HAP-1 (cell line): Measurements from ENCODE around the gene FAM107B.

Source experiments
- DNase-seq, 2 experiments: peaks; one replicate each; pipeline ENCODE4 v3.0.0-alpha.2; 2016 to 2020; ENCODE audit warnings: low spot score in 2 of 2
- H3K27me3 ChIP-seq: fragments of 250-450 bp; sonication (Bioruptor Pico); 2 replicates; pipeline ENCODE4 v1.5.1; 2020; ENCODE audit warnings: low read depth, mild to moderate bottlenecking, moderate library complexity
- H3K36me3 ChIP-seq: fragments of 250-450 bp; sonication (Bioruptor Pico); replicated peaks from 2 replicates; pipeline ENCODE4 v1.5.1; 2020; ENCODE audit warnings: mild to moderate bottlenecking
- H3K4me1 ChIP-seq: fragments of 250-450 bp; sonication (Bioruptor Pico); 2 replicates; pipeline ENCODE4 v1.5.1; 2020; ENCODE audit warnings: mild to moderate bottlenecking
- H3K4me3 ChIP-seq: fragments of 250-450 bp; sonication (Bioruptor Pico); 2 replicates; pipeline ENCODE4 v1.5.1; 2020; ENCODE audit warnings: mild to moderate bottlenecking, moderate library complexity
- H3K9me3 ChIP-seq: fragments of 250-450 bp; sonication (Bioruptor Pico); 2 replicates; pipeline ENCODE4 v1.5.1; 2020; ENCODE audit warnings: mild to moderate bottlenecking, moderate library complexity
- in situ Hi-C: fragments of 300-500 bp; cut with MboI; formaldehyde crosslinking; loops from 3 replicates; pipeline ENCODE4 v1.14.3; 2020; ENCODE audit warnings: low sequenced_read_pairs, inconsistent platforms, mixed read lengths

The FAM107B gene

DNA sequence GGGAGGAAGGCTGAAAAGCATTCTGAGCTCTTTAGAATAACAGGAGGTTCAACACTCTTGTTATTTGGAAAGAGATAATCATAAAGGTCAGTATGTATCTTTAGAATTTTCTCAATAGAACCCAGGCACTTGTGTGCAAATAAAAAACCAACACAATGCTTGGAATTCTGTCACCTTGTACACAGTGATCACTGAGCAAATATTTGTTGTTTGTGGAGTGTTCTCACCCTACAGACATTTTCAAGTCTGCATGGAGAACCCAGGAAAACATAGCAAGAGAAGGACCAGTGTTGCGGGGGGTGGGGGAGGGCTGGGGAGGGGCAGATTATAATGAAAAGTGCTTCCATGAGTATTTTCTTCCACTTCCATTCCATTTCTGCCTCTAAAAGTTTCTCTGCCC, 87.4 kb downstream of the FAM107B start:
- DNase-seq = no peak
- in situ Hi-C loops = no loop called here
- no peaks in the 10 kb centered on the region for H3K9me3 ChIP-seq
- H3K27me3 ChIP-seq = no peaks in the 10 kb centered on the region
- no peaks in the 10 kb centered on the region for H3K36me3 ChIP-seq
- H3K4me1 ChIP-seq = no peaks in the 10 kb centered on the region
- no peak overlapping the region for H3K4me3 ChIP-seq

DNA sequence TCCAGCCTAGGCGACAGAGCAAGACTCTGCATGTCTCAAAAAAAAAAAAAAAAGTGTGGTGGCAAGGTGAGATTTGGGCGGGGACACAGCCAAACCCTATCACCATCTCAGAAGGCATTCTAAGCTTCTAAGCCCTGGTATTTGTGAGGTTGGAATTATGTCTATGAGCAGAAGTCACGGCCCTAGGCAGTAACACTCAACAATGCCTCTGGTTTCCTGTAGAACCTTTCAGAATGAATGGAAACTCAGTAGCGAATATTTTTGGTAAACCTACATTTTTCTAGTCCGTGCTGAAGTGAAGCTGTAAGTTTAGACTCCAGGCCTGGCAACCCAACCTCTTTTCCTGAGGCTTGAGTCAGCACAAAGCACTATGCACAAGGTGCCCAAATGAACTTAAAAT, 88.3 kb downstream of the FAM107B start:
- no peaks in the 10 kb centered on the region for H3K27me3 ChIP-seq
- H3K4me3 ChIP-seq = no peak overlapping the region
- no peaks in the 10 kb centered on the region for H3K9me3 ChIP-seq
- in situ Hi-C loops = no loop called here
- H3K4me1 ChIP-seq = no peaks in the 10 kb centered on the region
- DNase-seq = no peak
- no peaks in the 10 kb centered on the region for H3K36me3 ChIP-seq

DNA sequence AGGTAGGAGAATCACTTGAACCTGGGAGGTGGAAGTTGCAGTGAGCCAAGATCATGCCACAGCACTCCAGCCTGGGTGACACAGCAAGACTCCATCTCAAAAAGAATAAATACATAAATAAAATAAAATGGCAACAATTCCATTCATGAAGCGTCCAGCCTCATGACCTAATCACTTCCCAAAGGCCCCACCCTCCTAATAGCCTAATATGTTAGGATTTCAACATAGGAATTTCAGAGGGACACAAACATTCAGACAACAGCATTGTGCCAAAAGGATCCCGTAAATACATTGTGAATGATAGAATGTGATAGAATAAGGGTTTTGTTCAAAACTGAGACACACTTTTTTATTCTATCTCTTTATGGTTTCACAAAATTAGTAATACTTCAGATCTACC, 90.3 kb downstream of the FAM107B start:
- no peaks in the 10 kb centered on the region for H3K4me1 ChIP-seq
- no peak for DNase-seq
- no peaks in the 10 kb centered on the region for H3K27me3 ChIP-seq
- in situ Hi-C loops = no loop called here
- no peak overlapping the region for H3K4me3 ChIP-seq
- no peaks in the 10 kb centered on the region for H3K36me3 ChIP-seq
- H3K9me3 ChIP-seq = no peaks in the 10 kb centered on the region

DNA sequence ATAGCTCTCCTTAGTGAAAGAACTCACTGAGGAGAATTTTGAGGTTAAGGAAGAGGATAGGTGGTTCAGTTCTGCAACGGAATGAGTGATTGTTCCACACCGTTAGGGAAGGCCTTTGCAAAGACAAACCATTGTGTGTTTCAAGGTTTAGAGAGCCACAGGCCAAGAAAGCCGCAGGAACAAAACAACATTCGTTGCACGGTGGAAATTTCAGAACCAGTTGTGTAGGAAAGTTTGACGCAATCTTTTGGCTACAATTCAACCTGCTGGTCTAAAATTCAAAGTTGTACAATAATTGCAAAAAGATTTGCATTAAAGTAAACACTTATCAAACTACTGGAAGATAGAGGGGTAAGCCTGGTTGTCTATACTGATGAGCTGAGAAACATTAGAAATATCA, 91.4 kb downstream of the FAM107B start:
- DNase-seq = no peak
- Histone ChIP-seq H3K4me3 (no peak overlapping the region), H3K9me3 (no peaks in the 10 kb centered on the region), H3K36me3 (no peaks in the 10 kb centered on the region), H3K4me1 (no peaks in the 10 kb centered on the region), H3K27me3 (peaks cover 3% of the 10 kb centered on the region; the same call in 1 of the 2 replicates)
- in situ Hi-C loops = no loop called here

DNA sequence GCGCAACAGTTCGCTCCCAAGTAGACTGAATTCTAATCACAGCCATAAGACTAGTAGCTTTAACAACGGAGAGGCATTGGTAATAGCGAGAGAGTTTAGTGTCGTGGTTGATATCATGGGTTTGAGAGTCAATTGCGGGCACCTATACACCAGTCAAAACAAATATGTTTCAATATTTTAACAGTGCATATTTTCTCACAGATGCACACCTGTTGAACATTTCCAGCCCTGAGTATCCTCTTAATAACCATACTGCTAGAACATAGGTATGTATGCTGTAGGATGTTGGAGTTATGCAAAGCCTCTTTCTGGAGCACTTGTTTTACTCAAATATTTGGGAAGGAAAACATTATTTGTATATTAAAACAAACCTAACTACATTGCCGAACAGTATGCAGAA, 92.9 kb downstream of the FAM107B start:
- Histone ChIP-seq H3K9me3 (no peaks in the 10 kb centered on the region), H3K27me3 (peaks cover 7% of the 10 kb centered on the region; the same call in 1 of the 2 replicates), H3K4me3 (no peak overlapping the region), H3K36me3 (no peaks in the 10 kb centered on the region), H3K4me1 (no peaks in the 10 kb centered on the region)
- DNase-seq = no peak
- in situ Hi-C loops = no loop called here

DNA sequence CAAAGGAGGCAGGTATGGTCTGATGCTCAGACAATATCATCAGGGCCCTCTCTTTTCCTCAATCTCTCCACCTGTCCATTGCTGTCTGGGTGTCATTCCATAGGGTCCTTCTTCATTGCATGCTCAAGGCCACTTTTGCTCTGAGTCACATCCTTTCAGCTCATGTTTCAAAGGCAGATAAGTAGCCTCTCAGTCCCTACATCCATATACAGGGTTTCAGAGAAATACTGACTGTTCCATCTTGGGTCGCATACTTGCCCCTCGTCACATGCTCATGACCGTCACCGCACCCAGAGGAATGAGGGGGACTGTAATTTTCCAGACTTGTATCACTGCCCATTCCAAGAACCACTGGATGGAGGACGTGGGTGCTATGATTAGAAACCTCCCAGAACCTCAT, 93.4 kb downstream of the FAM107B start:
- no peaks in the 10 kb centered on the region for H3K36me3 ChIP-seq
- DNase-seq = no peak
- no peaks in the 10 kb centered on the region for H3K9me3 ChIP-seq
- H3K4me3 ChIP-seq = no peak overlapping the region
- H3K4me1 ChIP-seq = no peaks in the 10 kb centered on the region
- in situ Hi-C loops = no loop called here
- H3K27me3 ChIP-seq = peaks cover 12% of the 10 kb centered on the region

DNA sequence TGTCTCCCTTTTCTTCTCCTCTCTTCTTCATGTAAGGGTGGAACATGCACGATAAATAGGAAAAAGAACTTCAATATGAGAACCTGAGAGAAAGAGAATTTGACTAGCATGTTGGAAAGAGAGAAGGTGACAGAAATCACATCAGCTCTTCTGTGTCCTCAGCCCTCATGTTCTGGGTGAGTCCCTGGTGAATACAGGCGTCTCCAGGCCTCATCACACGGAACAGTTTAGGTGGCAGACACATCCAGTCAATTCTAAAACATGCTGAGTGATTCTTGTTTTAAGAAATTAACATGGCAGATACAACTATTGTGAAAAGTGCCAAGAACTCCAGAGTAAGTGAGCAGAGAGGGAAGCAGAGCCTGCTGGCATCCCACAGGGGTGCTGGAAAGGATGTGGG, 96.1 kb downstream of the FAM107B start:
- H3K4me3 ChIP-seq = no peak overlapping the region
- no peaks in the 10 kb centered on the region for H3K9me3 ChIP-seq
- H3K36me3 ChIP-seq = no peaks in the 10 kb centered on the region
- no peak for DNase-seq
- H3K27me3 ChIP-seq = peaks cover 18% of the 10 kb centered on the region
- in situ Hi-C loops = no loop called here
- peaks cover 8% of the 10 kb centered on the region; the same call in 1 of the 2 replicates for H3K4me1 ChIP-seq

DNA sequence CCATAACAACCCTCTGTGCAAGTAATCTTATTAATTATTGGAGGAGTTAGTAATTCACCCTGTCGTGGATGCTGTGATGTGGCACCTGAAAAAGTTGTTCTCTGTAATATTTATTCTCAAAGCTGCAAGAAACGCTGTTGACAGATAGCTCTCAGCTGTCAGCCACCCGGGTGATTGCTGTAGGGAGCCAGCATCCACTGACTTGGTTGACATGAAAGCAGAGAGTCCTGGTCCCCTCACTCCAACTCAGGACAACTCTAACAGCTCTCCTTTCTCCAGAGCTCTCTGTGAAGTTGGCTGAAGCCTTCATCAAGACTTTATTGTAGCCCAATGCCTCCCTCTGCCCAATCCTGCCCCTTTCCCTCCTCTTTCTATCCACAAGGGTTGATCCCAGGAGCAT, 98.0 kb downstream of the FAM107B start:
- in situ Hi-C loops = no loop called here
- Histone ChIP-seq H3K4me3 (no peak overlapping the region), H3K27me3 (peaks cover 32% of the 10 kb centered on the region), H3K9me3 (no peaks in the 10 kb centered on the region), H3K4me1 (peaks cover 10% of the 10 kb centered on the region; the same call in 1 of the 2 replicates), H3K36me3 (no peaks in the 10 kb centered on the region)
- no peak for DNase-seq

DNA sequence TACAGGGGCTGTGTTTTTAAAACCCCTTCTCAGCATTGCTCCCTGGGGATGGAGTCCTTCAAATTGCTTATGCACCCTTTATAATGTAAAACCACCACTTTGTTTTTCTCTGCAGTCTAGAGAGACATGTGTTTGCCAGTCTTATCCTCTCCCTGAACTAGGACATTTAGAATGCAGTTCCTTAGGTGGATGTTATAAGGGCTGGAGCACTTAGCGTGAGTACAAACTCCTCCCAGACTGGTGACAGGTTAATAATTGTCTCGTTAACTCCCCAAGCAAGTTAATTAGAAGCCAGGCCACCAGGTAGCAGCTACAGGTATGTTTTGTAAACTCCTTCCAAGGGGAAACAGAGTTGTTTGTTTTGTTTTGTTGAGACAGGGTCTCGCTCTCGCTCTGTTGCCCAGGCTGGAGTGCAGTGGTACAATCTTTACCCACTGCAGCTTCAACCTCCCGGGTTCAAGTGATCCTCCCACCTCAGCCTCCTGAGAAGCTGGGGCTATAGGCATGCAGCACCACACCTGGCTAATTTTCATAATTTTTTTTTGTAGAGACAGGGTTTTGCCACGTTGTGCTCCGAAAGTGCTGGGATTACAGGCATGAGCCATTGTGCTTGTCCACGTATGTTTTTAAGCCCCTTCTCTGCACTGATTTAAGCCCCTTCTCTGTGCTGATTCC, 100.2 kb downstream of the FAM107B start:
- no peak overlapping the region for H3K4me3 ChIP-seq
- no peaks in the 10 kb centered on the region for H3K9me3 ChIP-seq
- H3K36me3 ChIP-seq = no peaks in the 10 kb centered on the region
- peaks cover 35% of the 10 kb centered on the region for H3K27me3 ChIP-seq
- DNase-seq = peak; percentile 46 to 83
- H3K4me1 ChIP-seq = peaks cover 10% of the 10 kb centered on the region; the same call in 1 of the 2 replicates
- in situ Hi-C loops = no loop called here

DNA sequence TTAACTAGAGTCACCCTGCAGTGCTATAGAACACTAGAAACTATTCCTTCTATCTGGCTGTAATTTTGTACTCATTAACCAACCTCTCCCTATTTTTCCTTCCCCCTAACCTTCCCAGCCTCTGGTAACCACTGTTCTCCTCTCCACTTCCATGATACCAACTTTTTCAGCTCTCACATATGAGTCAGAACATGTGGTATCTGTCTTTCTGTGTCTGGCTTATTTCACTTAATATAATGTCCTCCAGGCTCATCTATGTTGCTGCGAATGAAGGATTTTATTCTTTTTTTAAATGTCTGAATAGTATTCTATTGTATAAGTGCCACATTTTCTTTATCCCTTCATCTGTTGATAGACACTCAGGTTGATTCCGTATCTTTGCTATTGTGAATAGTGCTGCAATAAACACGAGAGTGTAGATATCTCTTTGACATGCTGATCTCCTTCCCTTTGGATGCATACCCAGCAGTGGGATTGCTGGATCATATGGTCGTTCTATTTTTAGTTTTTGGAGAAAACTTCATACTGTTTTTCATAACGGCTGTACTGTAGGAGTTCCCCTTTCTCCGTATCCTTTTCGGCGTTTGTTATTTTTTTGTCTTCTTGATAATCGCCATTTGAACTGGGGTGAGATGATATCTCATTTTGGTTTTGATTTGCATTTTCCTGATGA, 101.4 kb downstream of the FAM107B start:
- Histone ChIP-seq H3K9me3 (no peaks in the 10 kb centered on the region), H3K4me1 (peaks cover 10% of the 10 kb centered on the region; the same call in 1 of the 2 replicates), H3K36me3 (no peaks in the 10 kb centered on the region), H3K4me3 (no peak overlapping the region), H3K27me3 (peaks cover 37% of the 10 kb centered on the region)
- no peak for DNase-seq
- in situ Hi-C loops = no loop called here

DNA sequence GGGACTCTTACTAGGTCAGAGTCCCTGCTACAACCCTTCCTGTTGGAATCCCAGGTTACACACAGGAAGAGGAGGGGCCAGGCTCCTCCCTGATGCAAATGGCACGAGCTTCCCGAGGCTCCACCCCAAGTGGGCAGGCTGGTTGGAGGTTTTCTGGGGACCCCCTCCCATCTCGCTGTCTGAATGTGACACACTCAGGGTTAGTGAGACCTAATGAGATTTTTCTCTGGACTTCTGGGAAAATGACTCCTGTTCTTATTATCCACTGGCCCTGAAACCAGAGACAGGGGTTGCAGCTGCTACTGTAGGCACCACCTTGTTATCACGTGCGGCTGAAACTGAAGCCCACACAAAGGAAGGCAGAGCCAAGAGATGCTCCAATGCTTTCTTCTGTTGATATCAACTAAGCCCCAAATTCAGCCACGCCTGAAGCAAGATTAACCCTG, 103.3 kb downstream of the FAM107B start:
- DNase-seq = no peak
- no peaks in the 10 kb centered on the region; the same call in 1 of the 2 replicates for H3K9me3 ChIP-seq
- no peak overlapping the region for H3K4me3 ChIP-seq
- H3K27me3 ChIP-seq = peaks cover 32% of the 10 kb centered on the region
- no peaks in the 10 kb centered on the region for H3K36me3 ChIP-seq
- H3K4me1 ChIP-seq = peaks cover 10% of the 10 kb centered on the region; the same call in 1 of the 2 replicates
- in situ Hi-C loops = no loop called here

DNA sequence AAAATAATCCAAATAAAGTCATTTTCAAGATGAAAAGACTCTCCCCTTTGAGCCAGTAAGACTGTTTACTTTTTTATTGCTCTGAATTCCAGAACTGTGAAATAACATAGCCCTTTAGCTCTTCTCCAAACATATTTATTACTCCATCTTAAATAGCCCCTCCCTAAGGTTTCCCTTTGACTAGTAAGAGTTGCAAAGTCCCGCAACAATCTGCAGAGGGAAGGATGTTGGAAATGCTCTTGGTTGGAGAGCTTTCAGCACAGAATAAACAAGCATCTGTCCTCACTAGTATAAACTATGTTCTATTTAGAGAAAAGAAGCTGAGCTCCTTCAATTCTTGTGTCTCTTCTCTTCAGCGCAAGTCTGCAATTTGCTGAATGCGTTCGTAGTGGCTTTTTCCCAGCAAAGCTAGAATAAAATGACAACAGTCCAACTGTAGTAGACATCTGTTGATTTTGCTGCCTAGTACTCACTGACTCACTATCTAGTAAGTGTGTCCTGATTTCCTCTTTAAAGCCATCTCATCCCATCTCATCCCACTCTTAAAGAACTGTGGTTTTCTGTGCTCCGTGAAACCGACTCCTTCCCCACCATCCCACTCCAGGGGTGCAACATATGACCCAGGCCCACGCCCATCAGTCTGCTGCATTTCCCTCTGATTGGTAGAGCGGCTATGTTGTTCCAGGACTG, 104.0 kb downstream of the FAM107B start:
- H3K9me3 ChIP-seq = no peaks in the 10 kb centered on the region; the same call in 1 of the 2 replicates
- H3K27me3 ChIP-seq = peaks cover 26% of the 10 kb centered on the region
- no peak overlapping the region for H3K4me3 ChIP-seq
- no peak for DNase-seq
- in situ Hi-C loops = no loop called here
- peaks cover 10% of the 10 kb centered on the region; the same call in 1 of the 2 replicates for H3K4me1 ChIP-seq
- no peaks in the 10 kb centered on the region for H3K36me3 ChIP-seq

DNA sequence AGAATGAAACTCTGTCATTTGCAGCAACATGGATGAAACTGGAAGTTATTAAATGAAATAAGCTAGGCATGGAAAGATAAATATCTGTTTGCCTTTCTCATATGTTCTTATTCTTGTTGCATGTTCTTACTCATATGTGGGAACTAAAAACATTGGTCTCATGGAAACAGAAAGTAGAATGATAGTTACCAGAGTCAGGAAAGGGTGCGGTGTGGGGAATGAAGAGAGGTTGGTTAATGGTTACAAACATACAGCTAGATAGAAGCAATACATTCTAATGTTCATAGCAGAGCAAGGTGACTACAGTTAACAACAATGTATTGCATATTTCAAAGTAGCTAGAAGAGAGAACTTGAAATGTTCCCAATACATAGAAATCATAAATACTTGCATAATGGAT, 105.1 kb downstream of the FAM107B start:
- no peaks in the 10 kb centered on the region; the same call in 1 of the 2 replicates for H3K9me3 ChIP-seq
- peaks cover 10% of the 10 kb centered on the region; the same call in 1 of the 2 replicates for H3K4me1 ChIP-seq
- H3K4me3 ChIP-seq = no peak overlapping the region
- no peak for DNase-seq
- in situ Hi-C loops = no loop called here
- H3K27me3 ChIP-seq = peaks cover 26% of the 10 kb centered on the region
- no peaks in the 10 kb centered on the region for H3K36me3 ChIP-seq

DNA sequence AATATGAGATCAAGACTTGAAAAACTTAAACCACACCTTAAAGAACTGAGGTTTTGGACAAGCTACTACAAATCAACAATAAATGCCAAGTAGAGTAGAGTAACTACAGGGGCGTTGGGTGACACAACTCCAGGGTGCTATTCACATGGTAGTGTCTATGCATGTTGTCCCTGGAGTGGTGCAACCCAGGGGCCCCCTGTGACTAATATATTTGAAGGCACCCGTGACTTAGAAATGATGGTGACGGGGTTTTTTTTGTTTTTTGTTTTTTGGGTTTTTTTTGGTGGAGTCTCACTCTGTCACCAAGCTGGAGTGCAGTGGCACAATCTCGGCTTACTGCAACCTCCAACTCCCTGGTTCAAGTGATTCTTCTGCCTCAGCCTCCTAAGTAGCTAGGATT, 106.9 kb downstream of the FAM107B start:
- Histone ChIP-seq H3K4me3 (no peak overlapping the region), H3K27me3 (peaks cover 17% of the 10 kb centered on the region), H3K9me3 (no peaks in the 10 kb centered on the region; the same call in 1 of the 2 replicates), H3K36me3 (no peaks in the 10 kb centered on the region), H3K4me1 (no peaks in the 10 kb centered on the region)
- DNase-seq = no peak
- in situ Hi-C loops = no loop called here
